ENCODE measurements around the gene SLC16A3.

GRCh38 chr17:82212331-82213250 is 16.3 kb upstream of the SLC16A3 start, which contains the start of gene CCDC57:
- TF ChIP-seq, protein P1, sequence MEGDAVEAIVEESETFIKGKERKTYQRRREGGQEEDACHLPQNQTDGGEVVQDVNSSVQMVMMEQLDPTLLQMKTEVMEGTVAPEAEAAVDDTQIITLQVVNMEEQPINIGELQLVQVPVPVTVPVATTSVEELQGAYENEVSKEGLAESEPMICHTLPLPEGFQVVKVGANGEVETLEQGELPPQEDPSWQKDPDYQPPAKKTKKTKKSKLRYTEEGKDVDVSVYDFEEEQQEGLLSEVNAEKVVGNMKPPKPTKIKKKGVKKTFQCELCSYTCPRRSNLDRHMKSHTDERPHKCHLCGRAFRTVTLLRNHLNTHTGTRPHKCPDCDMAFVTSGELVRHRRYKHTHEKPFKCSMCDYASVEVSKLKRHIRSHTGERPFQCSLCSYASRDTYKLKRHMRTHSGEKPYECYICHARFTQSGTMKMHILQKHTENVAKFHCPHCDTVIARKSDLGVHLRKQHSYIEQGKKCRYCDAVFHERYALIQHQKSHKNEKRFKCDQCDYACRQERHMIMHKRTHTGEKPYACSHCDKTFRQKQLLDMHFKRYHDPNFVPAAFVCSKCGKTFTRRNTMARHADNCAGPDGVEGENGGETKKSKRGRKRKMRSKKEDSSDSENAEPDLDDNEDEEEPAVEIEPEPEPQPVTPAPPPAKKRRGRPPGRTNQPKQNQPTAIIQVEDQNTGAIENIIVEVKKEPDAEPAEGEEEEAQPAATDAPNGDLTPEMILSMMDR (IDR thresholded peaks at IDR 0.05), result no peak
- no peak for TF ChIP-seq EZH2 (IDR thresholded peaks at IDR 0.05; ENCODE audit: borderline replicate concordance, insufficient read depth, low read depth, low read length, poor library complexity, severe bottlenecking)

Measured in B cell (primary cell).